Testis (tissue), 3 donors: ENCODE measurements around the gene RPS6KA3. TPM values are rescaled to one million over a fixed set of nuclear protein-coding genes. Genes with fewer than 3 reads are reported as not detected.
A peak's percentile ranks its signal among the peaks of the same experiment; 100 is the strongest.

Experiments
- DNase-seq: peaks from one replicate; pipeline ENCODE4 v3.0.0-alpha.2; 2019
- H3K27ac ChIP-seq, 2 donors: fragments of 200-600 bp; sonication (generic); one replicate each; pipeline ENCODE4 v1.5.1; 2019
- H3K27me3 ChIP-seq: fragments of 200-600 bp; sonication (generic); one replicate; pipeline ENCODE4 v1.5.1; 2019
- H3K36me3 ChIP-seq: fragments of 200-600 bp; sonication (generic); one replicate; pipeline ENCODE4 v1.5.1; 2017; ENCODE audit warnings: low read depth; ENCODE audit errors: missing control alignments
- H3K4me1 ChIP-seq: fragments of 200-600 bp; sonication (generic); one replicate; pipeline ENCODE4 v1.5.1; 2019
- H3K4me3 ChIP-seq, 2 donors: fragments of 200-600 bp; sonication (generic); one replicate each; pipeline ENCODE4 v1.5.1; 2017 to 2019
- H3K9me3 ChIP-seq: fragments of 200-600 bp; sonication (generic); one replicate; pipeline ENCODE4 v1.5.1; 2017
- POLR2A ChIP-seq: fragments of 450-650 bp; IDR thresholded peaks from one replicate; pipeline ENCODE4 v1.6.1; 2017; ENCODE audit warnings: antibody characterized with exemption, mild to moderate bottlenecking, moderate library complexity
- WGBS, 2 donors: methylation state at CpG; one replicate each; pipeline ENCODE4 v1.1.5; 2018; 5-methylcytosine and 5-hydroxymethylcytosine counted together
- intact Hi-C: fragments of 100-400 bp; cut with DNase I; formaldehyde crosslinking; loops from one replicate; pipeline ENCODE4 v1.15.1; 2023; ENCODE audit warnings: low total_unique reads
- polyA plus RNA-seq: library from polyadenylated mRNA; stranded (reverse); fragments of 350-450 nt; fragmentation: Illumina TruSeq; extraction: RNeasy Lipid Tissue Mini Kit (QIAGEN cat#74804); gene quantifications from one replicate; pipeline ENCODE4 v1.2.3, GENCODE V29; 2014; ENCODE audit warnings: low read depth, low replicate concordance; ENCODE audit not compliant: insufficient read depth
- total RNA-seq, 2 donors: library from RNA; depleted of rRNA; stranded (reverse); fragments of >200 nt; gene quantifications; one replicate each; pipeline ENCODE4 v1.2.3, GENCODE V29; 2016
- TF ChIP-seq, protein P1 (sequence below), 3 experiments: fragments of 450-650 bp in 2 of 3; fragments of 200-600 bp in 1 of 3; sonication (generic) in 1 of 3; IDR thresholded peaks; one replicate each; pipeline ENCODE4 v1.5.1; 2016 to 2019; ENCODE audit warnings: antibody characterized with exemption in 3 of 3, mild to moderate bottlenecking in 2 of 3, moderate library complexity in 1 of 3

Gene RPS6KA3
- total and polyA plus RNA-seq, 3 donors from 2014 or later = 8.5 to 12.6 (median 12.5) TPM

DNA sequence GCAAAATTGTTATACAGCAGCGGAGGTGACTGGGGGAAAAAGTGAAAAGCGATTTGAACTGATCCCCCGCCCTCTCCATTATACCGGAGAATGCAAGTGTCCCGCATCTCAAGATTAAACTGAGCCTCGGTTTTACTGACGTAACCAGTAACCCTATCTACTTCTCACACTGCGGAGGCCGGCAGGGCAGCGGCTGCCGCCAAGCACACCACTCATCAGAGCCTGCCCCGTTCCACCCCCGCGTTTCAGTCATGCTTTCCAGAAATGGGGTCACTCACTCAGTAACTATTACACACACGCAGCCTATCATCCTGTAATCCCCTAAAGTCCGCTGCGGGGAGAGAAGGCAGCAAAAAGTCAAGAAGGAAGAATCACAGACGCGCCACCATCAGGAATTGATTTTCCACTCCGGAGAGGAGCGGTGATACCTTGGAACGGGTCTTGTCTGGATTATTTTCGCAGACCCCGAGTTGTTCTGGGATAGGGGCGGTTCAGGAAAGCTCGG lies 1.4 kb downstream of the RPS6KA3 start:
- Histone ChIP-seq H3K9me3 (no peaks in the 10 kb centered on the region), H3K27ac (peak overlapping the region; percentile 76 to 86), H3K36me3 (no peaks in the 10 kb centered on the region), H3K27me3 (no peaks in the 10 kb centered on the region), H3K4me3 (peak overlapping the region; percentile 61 to 68), H3K4me1 (no peaks in the 10 kb centered on the region)
- intact Hi-C loops = loop anchor here (5.0 kb wide), 1 partner anchor 123 kb away; the partner anchor contains the start of gene EIF1AX
- DNase-seq = peak; percentile 56
- TF ChIP-seq POLR2A = no peak
- TF ChIP-seq, protein P1, sequence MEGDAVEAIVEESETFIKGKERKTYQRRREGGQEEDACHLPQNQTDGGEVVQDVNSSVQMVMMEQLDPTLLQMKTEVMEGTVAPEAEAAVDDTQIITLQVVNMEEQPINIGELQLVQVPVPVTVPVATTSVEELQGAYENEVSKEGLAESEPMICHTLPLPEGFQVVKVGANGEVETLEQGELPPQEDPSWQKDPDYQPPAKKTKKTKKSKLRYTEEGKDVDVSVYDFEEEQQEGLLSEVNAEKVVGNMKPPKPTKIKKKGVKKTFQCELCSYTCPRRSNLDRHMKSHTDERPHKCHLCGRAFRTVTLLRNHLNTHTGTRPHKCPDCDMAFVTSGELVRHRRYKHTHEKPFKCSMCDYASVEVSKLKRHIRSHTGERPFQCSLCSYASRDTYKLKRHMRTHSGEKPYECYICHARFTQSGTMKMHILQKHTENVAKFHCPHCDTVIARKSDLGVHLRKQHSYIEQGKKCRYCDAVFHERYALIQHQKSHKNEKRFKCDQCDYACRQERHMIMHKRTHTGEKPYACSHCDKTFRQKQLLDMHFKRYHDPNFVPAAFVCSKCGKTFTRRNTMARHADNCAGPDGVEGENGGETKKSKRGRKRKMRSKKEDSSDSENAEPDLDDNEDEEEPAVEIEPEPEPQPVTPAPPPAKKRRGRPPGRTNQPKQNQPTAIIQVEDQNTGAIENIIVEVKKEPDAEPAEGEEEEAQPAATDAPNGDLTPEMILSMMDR (IDR thresholded peaks at IDR 0.05) = no peak
- WGBS, 2 donors = 0 to 1% methylated on average over 5 to 26 of the region's 26 CpGs

DNA sequence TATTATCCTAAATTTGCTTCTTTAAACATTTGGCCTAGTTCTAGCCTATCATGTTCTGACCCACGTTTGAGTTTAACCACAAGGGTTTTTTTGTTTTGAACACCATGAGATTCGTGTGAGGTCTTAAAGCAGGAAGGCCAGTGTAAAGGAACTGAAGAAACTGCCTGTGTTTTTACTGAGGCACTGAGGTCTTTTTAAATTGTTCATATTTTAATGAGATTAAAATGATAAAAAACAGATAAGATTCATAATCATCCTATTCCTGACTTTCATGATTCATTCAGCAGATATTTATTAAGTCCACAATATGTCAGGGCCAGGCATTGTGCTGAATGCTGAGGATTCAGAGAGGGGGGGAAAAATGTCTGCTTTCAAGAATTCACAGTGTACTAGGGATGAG lies 3.2 kb downstream of the RPS6KA3 start:
- intact Hi-C loops = no loop called here
- no peak for DNase-seq
- 3 to 5% methylated on average over 2 of the region's 2 CpGs for WGBS, 2 donors

DNA sequence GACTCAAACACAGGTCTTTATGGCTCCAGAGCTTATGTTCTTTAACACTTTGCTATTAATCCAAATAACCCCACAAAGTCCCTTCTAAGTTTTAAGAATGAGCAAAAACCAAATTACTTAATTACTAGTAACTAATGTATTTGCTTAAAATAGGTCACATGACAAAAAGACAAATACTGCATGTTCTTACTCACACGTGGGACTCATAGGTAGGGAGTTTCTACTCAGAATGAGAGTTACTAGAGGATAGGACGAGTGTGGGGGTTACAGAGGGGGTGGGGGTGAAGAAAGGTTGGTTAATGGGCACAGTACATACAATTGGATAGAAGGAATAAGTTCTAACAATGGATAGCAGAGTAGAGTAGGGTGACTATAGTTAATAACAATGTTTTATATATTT lies 5.8 kb downstream of the RPS6KA3 start:
- no peak overlapping the region for H3K4me3 ChIP-seq
- WGBS, 2 donors = 58 to 70% methylated on average over 2 of the region's 2 CpGs
- no peaks in the 10 kb centered on the region for H3K4me1 ChIP-seq
- TF ChIP-seq, protein P1 (IDR thresholded peaks at IDR 0.05) = no peak
- no peak for TF ChIP-seq POLR2A
- no peak for DNase-seq
- intact Hi-C loops = no loop called here
- no peaks in the 10 kb centered on the region for H3K27me3 ChIP-seq
- no peaks in the 10 kb centered on the region for H3K36me3 ChIP-seq
- no peaks in the 10 kb centered on the region for H3K9me3 ChIP-seq
- H3K27ac ChIP-seq = no peak overlapping the region

More for the DNA sequence above, 3.2 kb downstream of the RPS6KA3 start:
- Histone ChIP-seq H3K27me3 (no peaks in the 10 kb centered on the region), H3K4me3 (no peak overlapping the region), H3K9me3 (no peaks in the 10 kb centered on the region), H3K27ac (no peak overlapping the region), H3K4me1 (no peaks in the 10 kb centered on the region), H3K36me3 (no peaks in the 10 kb centered on the region)
- TF ChIP-seq, protein P1 (IDR thresholded peaks at IDR 0.05) = no peak
- TF ChIP-seq POLR2A = no peak

DNA sequence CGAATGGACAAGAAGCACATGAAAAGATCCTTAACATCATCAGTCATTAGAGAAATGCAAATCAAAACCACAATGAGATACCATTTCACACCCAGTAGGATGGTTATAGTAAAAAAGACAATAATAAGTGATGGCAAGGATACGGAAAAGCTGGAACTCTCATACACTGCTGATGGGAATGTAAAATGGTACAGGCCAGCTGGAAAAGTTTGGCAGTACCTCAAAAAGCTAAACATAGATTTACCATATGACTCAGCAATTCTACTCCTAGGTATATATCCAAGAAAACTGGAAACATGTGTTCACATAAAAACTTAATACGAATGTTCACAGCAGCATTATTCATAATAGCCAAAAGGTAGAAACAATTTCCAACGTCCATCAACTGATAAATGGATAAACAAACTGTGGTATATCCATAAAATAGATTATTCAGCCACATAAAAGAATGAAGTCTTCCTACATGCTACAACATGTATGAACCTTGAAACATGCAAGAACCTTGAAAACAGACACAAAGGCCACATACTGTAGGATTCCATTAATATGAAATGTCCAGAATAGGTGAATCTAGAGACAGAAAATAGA lies 11.9 kb downstream of the RPS6KA3 start:
- no peak for DNase-seq
- Histone ChIP-seq H3K4me3 (no peak overlapping the region), H3K27ac (no peak overlapping the region), H3K4me1 (no peaks in the 10 kb centered on the region), H3K27me3 (no peaks in the 10 kb centered on the region), H3K9me3 (no peaks in the 10 kb centered on the region), H3K36me3 (no peaks in the 10 kb centered on the region)
- TF ChIP-seq, protein P1 (IDR thresholded peaks at IDR 0.05) = no peak
- TF ChIP-seq POLR2A = no peak
- intact Hi-C loops = no loop called here
- 84 to 88% methylated on average over 4 of the region's 4 CpGs for WGBS, 2 donors

DNA sequence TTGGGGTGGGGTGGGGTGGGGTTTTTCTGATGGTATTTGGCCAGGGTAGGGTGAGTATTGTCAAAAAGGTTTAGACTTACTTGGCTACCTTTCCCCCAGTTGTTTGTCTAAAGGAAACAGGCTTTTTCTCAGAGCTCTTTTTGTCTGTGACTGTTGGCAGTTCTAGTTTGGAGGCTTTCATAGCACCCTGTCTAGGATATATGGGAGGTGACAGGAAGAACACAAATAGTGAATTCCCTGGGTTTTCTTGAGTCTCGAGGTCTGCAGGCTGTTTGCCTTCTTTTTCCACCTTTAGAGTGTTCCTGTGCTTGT lies 13.5 kb downstream of the RPS6KA3 start:
- Histone ChIP-seq H3K27me3 (no peaks in the 10 kb centered on the region), H3K4me3 (no peak overlapping the region), H3K36me3 (no peaks in the 10 kb centered on the region), H3K4me1 (no peaks in the 10 kb centered on the region), H3K27ac (no peak overlapping the region), H3K9me3 (no peaks in the 10 kb centered on the region)
- intact Hi-C loops = no loop called here
- DNase-seq = no peak
- TF ChIP-seq, protein P1 (IDR thresholded peaks at IDR 0.05) = no peak
- TF ChIP-seq POLR2A = no peak
- WGBS, 2 donors = 67 to 73% methylated on average over 1 of the region's 1 CpG
